GM21447 (cell line): ENCODE data around the gene ZNF594.
"Not testable (repeated sequence)": the region's sequence is repeated elsewhere in the genome, so short reads cannot be mapped to it uniquely, and the experiment has no call there.

Experiments used
- ATAC-seq: cut with Tn5 transposase; IDR thresholded peaks from one replicate; pipeline ENCODE4 v1.9.1; 2021; ENCODE audit not compliant: unreplicated experiment

ZNF594 gene

GRCh38 chr17:5137511-5138197 lies 54.0 kb downstream of the ZNF594 start:
- ATAC-seq: not testable (repeated sequence)

- not testable (repeated sequence) for ATAC-seq
Observed at GRCh38 chr17:5136580-5137412, 54.9 kb downstream of the ZNF594 start.

GRCh38 chr17:5135726-5136579 lies 55.7 kb downstream of the ZNF594 start:
- no peak for ATAC-seq

GRCh38 chr17:5135131-5135712 lies 56.4 kb downstream of the ZNF594 start:
- ATAC-seq: not testable (repeated sequence)

DNA sequence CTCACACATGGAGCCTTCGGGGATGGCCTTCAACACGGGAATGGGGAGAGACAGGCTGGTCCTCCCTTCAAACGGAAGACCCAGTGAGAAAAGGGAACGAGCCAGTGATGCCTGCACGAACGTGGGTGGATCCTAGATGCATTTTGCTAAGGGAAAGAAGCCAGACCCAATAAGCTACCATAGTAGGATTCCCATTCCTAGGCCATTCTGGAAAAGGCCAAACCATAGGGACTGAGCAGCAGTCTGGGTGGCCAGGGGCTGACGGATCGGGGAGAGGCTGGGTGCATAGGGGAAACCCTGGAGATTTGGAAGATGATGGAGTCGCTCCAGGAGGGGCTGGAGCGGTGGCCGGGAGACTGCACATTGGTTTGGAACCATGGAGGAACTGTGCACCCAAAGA lies 57.1 kb downstream of the ZNF594 start:
- ATAC-seq: not testable (repeated sequence)

DNA sequence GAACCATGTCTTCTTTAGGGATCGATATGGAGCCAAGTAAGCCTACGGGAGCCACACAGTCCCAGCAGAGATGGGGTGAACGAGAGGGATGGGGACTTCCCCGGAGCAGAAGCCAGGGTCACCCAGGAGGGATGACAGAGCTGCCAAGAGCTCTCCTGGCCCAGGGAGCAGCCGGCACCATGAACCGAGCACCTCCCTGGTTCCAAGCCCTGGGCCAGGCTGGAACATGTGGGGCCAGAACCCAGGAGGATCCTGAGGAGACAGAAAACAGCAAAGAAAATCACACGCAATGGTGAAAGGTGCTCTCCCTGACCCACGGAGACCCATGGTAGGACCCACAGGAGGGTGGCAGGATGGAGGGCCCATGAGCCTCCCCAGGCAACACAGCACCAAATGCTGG lies 57.7 kb downstream of the ZNF594 start:
- ATAC-seq: not testable (repeated sequence)

GRCh38 chr17:5133311-5133710 lies 58.4 kb downstream of the ZNF594 start:
- no peak for ATAC-seq

GRCh38 chr17:5132503-5133225 lies 59.0 kb downstream of the ZNF594 start:
- ATAC-seq: not testable (repeated sequence)

DNA sequence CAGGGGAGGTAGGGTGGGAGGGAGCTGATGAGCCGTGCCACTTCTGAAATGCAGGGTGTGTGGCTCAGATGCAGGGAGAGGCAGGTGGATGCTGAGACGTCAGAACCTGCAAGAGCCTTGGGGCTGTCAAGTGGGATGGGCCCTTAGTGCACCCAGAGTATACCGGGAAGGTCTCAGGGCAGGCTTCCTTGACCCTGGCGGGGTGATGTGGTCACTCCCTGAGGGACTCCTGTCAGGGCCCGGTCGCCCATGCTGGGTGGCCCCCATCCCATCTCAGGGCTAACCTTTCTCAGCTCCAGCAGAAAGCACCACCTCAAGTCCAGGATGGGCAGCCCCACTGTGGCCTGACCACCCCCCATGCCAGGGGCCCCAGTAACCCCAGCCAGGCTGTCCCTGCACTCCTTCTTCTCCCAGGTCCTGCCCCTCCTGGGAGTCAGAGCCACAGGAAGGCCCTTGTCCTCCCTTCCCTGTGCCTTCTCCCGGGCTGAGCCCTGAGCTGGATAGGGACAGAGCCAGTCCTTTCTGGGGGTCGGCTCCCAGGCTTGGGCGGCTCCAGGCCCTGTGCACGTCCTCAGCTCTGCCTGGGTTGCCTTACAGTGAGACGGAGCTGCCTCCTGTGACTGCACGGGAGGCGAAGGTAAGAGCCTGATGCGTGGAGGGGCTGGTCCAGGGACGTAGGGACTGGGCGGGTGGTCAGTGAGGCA lies 59.7 kb downstream of the ZNF594 start:
- ATAC-seq: not testable (repeated sequence)

DNA sequence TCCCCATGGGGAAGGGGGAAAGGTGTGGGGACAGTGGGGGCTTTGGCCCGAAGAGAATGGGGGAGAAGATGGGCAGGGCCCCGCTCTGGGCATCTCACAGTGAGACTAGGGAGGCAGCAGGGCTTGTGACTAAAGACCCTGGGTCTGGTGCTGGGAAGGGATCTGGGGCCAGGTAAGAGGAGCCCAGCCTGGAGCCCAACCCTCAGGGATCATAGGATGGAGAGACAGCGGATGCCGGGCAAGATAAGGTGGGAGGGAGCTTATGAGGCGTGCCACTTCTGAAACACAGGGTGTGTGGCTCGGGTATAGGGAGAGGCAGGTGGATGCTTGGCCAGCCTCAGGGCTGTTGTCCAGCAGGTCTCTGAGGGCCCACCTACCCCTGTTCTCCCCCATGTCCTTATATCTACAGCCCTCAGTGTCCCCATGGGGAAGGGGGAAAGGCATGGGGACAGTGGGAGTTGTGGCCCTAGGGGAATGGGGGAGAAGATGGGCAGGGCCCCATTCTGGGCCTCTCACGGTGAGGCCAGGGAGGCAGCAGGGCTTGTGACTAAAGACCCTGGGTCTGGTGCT lies 60.4 kb downstream of the ZNF594 start:
- ATAC-seq: no peak

DNA sequence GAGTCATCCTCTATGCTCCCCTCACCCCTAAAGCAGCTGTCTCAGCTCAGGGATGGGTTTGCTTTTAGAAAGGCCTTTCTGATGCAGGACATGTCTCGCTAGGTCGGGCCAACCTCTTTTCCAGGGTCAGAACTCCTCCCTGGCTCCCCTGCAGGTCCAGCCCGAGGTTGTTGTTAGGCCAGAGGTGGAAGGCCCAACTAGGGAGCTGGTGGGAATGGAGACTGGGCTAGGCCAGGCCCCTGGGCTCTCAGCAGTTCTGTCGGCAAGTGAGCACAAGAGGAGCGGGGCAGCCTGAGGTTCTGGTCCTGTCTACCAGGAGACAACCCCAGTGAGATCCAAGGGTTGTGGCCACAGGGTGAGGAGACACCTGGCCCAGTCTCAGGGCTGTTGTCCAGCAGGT lies 61.0 kb downstream of the ZNF594 start:
- not testable (repeated sequence) for ATAC-seq

DNA sequence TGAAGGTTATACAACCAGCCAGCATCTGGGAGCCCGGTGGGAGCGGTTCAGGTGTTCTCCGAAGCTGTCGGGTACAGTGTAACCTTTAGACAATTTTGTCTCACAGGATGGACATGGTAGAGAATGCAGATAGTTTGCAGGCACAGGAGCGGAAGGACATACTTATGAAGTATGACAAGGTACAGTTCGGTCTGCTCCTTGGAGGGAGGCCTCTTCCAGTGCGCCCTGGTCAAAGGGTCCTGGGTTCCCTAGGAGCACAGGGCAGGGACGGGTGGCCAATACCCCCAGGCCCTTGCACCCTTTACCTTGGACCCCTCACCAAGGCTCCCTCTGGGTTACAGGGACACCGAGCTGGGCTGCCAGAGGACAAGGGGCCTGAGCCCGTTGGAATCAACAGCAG lies 61.4 kb downstream of the ZNF594 start:
- ATAC-seq: not testable (repeated sequence)

DNA sequence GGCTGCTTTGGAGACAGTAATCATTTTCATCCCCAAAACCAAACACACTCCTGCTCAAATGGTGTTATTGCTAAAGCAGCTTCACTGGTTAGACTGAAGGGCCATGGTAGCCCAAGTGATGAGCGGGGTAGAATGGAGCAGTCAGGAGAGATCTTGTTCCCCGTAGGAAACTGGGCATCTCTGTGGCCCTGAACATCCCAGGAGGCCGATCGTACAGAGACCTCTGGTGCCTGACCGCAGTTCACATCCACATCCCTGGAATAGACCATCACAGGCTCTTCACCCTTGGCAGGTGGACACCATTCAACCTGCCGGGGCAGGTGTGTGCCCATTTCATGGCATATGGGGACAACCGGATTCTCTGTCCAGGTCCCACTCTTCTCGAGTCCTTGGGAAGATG lies 61.9 kb downstream of the ZNF594 start:
- ATAC-seq: not testable (repeated sequence)
